Measurements from ENCODE around the gene FBXO8. TPM values are rescaled to one million over a fixed set of nuclear protein-coding genes. Genes with fewer than 3 reads are reported as not detected.

Gene FBXO8
- total RNA-seq, 1 experiment from 2014 or later: 5.8 TPM

- no peak for ATAC-seq
- POLR2A ChIA-PET: no interaction called here
- in situ Hi-C loops (cut with HindIII; ENCODE audit: low pct_unique_long_range_greater_than_20kb, low sequenced_read_pairs) (no loop called here), intact Hi-C loops (cut with micrococcal nuclease; ENCODE audit: unreplicated experiment) (no loop called here)
- DNase-seq (ENCODE audit: low read depth, low spot score): no peak
- CTCF ChIA-PET: no interaction called here
- no peaks in the 10 kb centered on the region for H3K4me1 ChIP-seq (ENCODE audit: control insufficient read depth, insufficient read depth, low read length)
- H3K36me3 ChIP-seq (ENCODE audit: control insufficient read depth, insufficient read depth, low read length): no peaks in the 10 kb centered on the region
- TF ChIP-seq SIN3A (IDR thresholded peaks at IDR 0.05; ENCODE audit: borderline replicate concordance, insufficient read depth, low read depth, low read length) (no peak), REST (IDR thresholded peaks at IDR 0.05; ENCODE audit: insufficient read depth in 1 of 2, low read depth in 2 of 2, low read length in 1 of 2) (no peak), CTCF (IDR thresholded peaks at IDR 0.05) (no peak), TCF7L2 (IDR thresholded peaks at IDR 0.05; ENCODE audit: low read depth, low read length) (no peak), POLR2AphosphoS5 (IDR thresholded peaks at IDR 0.05; ENCODE audit: low read depth, low read length) (no peak)
- no peaks in the 10 kb centered on the region for H3K9me3 ChIP-seq (ENCODE audit: control insufficient read depth, insufficient read depth, low read depth, low read length)
- no TSS peak for BruUV-seq (replicated peaks)
- no peak overlapping the region for H3K27ac ChIP-seq (ENCODE audit: low read length)
- no peaks in the 10 kb centered on the region for H3K27me3 ChIP-seq (ENCODE audit: control insufficient read depth, insufficient read depth, low read length)
- H3K4me3 ChIP-seq (ENCODE audit: low read depth in 2 of 2, low read length in 2 of 2): no peak overlapping the region
These were observed 49.5 kb upstream of the FBXO8 start for GRCh38 chr4:174332741-174333493.

GRCh38 chr4:174324725-174325124, 41.3 kb upstream of the FBXO8 start:
- no peaks in the 10 kb centered on the region for H3K9me3 ChIP-seq (ENCODE audit: control insufficient read depth, insufficient read depth, low read depth, low read length)
- no peaks in the 10 kb centered on the region for H3K27me3 ChIP-seq (ENCODE audit: control insufficient read depth, insufficient read depth, low read length)
- DNase-seq (ENCODE audit: low read depth, low spot score) (no peak), ATAC-seq (no peak)
- H3K4me3 ChIP-seq (ENCODE audit: low read depth in 2 of 2, low read length in 2 of 2): no peak overlapping the region
- in situ Hi-C loops (cut with HindIII; ENCODE audit: low pct_unique_long_range_greater_than_20kb, low sequenced_read_pairs): no loop called here
- intact Hi-C loops (cut with micrococcal nuclease; ENCODE audit: unreplicated experiment): no loop called here
- BruUV-seq (replicated peaks): no TSS peak
- CTCF ChIA-PET: no interaction called here
- no peaks in the 10 kb centered on the region for H3K36me3 ChIP-seq (ENCODE audit: control insufficient read depth, insufficient read depth, low read length)
- TF ChIP-seq TCF7L2 (IDR thresholded peaks at IDR 0.05; ENCODE audit: low read depth, low read length) (no peak), SIN3A (IDR thresholded peaks at IDR 0.05; ENCODE audit: borderline replicate concordance, insufficient read depth, low read depth, low read length) (no peak), CTCF (IDR thresholded peaks at IDR 0.05) (no peak), REST (IDR thresholded peaks at IDR 0.05; ENCODE audit: insufficient read depth in 1 of 2, low read depth in 2 of 2, low read length in 1 of 2) (no peak), POLR2AphosphoS5 (IDR thresholded peaks at IDR 0.05; ENCODE audit: low read depth, low read length) (no peak)
- no peak overlapping the region for H3K27ac ChIP-seq (ENCODE audit: low read length)
- POLR2A ChIA-PET: no interaction called here
- H3K4me1 ChIP-seq (ENCODE audit: control insufficient read depth, insufficient read depth, low read length): no peaks in the 10 kb centered on the region
